Fibroblast of pulmonary artery (primary cell): ENCODE results near the gene PI4K2B.

Experiments used
- DNase-seq: peaks from one replicate; pipeline ENCODE4 v3.0.0-alpha.2; 2010; ENCODE audit warnings: low read depth
- H3K4me3 ChIP-seq: replicated peaks from 2 replicates; pipeline ENCODE4 v1.5.1; 2011; ENCODE audit warnings: low read depth, mild to moderate bottlenecking, control low read depth, low read length, moderate library complexity
- TF ChIP-seq, protein P1 (sequence below): IDR thresholded peaks from 2 replicates; pipeline ENCODE4 v1.5.1; 2011; ENCODE audit warnings: mild to moderate bottlenecking, control low read depth, low read length, inconsistent platforms; ENCODE audit errors: missing control alignments

The PI4K2B gene

DNA sequence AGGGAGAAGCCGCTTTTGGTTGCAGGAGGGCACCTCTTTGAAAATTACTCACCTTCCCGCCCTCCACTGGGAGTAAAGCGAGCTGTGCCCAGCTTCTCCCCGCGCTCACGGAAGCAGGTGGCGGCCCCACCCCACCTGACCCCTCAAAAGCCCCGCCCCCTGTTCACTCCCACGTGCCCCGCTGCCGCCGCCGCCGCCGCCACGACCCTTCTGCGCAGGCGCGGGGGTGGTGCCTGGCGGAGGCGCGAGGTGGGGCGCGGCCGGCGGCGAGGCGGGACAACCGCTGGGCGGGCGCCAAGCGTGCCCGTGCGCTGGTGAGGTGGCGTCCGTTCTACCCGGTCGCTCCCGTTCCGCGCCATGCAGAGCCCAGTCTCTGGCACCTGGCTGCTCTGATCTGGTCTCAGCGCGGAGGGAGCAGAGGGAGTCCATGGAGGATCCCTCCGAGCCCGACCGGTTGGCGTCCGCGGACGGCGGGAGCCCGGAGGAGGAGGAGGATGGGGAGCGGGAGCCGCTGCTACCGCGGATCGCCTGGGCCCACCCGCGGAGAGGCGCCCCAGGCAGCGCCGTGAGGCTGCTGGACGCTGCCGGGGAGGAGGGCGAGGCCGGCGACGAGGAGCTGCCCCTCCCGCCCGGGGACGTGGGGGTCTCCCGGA is at the start of gene PI4K2B:
TSS of gene PI4K2B (plus strand) at position 297 of the 653 bp plus-strand sequence. CDS start at position 428, 131 bp downstream.
- peak; percentile 77 for DNase-seq
- TF ChIP-seq, protein P1, sequence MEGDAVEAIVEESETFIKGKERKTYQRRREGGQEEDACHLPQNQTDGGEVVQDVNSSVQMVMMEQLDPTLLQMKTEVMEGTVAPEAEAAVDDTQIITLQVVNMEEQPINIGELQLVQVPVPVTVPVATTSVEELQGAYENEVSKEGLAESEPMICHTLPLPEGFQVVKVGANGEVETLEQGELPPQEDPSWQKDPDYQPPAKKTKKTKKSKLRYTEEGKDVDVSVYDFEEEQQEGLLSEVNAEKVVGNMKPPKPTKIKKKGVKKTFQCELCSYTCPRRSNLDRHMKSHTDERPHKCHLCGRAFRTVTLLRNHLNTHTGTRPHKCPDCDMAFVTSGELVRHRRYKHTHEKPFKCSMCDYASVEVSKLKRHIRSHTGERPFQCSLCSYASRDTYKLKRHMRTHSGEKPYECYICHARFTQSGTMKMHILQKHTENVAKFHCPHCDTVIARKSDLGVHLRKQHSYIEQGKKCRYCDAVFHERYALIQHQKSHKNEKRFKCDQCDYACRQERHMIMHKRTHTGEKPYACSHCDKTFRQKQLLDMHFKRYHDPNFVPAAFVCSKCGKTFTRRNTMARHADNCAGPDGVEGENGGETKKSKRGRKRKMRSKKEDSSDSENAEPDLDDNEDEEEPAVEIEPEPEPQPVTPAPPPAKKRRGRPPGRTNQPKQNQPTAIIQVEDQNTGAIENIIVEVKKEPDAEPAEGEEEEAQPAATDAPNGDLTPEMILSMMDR = no peak
- H3K4me3 ChIP-seq = peak within 1 kb of the TSS; percentile 88

- DNase-seq = no peak
- H3K4me3 ChIP-seq = no peak overlapping the region
- TF ChIP-seq, protein P1 = no peak
Observed at GRCh38 chr4:25184056-25184455, 49.8 kb upstream of the PI4K2B start.

GRCh38 chr4:25190407-25190806 is 43.4 kb upstream of the PI4K2B start:
- TF ChIP-seq, protein P1 = no peak
- H3K4me3 ChIP-seq = no peak overlapping the region
- DNase-seq = no peak

GRCh38 chr4:25198713-25199112 is 35.1 kb upstream of the PI4K2B start:
- no peak overlapping the region for H3K4me3 ChIP-seq
- TF ChIP-seq, protein P1 = no peak

GRCh38 chr4:25207997-25208396 is 25.8 kb upstream of the PI4K2B start:
- DNase-seq = no peak
- TF ChIP-seq, protein P1 = no peak
- no peak overlapping the region for H3K4me3 ChIP-seq

More at GRCh38 chr4:25198713-25199112, 35.1 kb upstream of the PI4K2B start:
- DNase-seq = no peak

DNA sequence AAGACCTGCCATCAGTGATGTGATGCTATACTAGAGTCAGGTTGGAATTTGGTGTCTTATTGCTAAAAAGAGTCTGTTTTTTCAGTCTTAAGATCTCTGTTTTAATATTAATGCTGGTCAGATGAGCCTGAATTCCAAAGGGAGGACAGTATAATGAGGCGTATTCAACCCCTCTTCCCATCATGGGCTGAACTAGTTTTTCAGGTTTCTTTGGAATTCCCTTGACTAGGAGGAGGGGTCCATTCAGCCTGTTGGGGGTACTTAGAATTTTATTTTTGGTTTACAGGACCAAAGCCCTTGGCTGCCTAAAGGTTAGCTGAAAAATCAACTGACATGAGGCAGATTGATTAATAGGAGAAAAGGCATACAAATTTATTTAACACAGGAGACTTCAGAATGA is 24.1 kb upstream of the PI4K2B start:
- H3K4me3 ChIP-seq = no peak overlapping the region
- TF ChIP-seq, protein P1 = no peak
- no peak for DNase-seq

GRCh38 chr4:25211721-25212120 is 22.1 kb upstream of the PI4K2B start:
- H3K4me3 ChIP-seq = no peak overlapping the region
- DNase-seq = no peak
- TF ChIP-seq, protein P1 = no peak
